ENCODE measurements around the gene SLC22A2.

The SLC22A2 gene

GRCh38 chr6:160274871-160275510, 16.4 kb upstream of the SLC22A2 start:
- DNase-seq (ENCODE audit: extremely low read depth in 1 of 2, low read depth in 1 of 2) = no peak

- no peak for DNase-seq (ENCODE audit: extremely low read depth in 1 of 2, low read depth in 1 of 2)
Measured at GRCh38 chr6:160273750-160274149, 15.1 kb upstream of the SLC22A2 start.

GRCh38 chr6:160273196-160273595, 14.6 kb upstream of the SLC22A2 start:
- DNase-seq (ENCODE audit: extremely low read depth in 1 of 2, low read depth in 1 of 2) = no peak

- no peak for DNase-seq (ENCODE audit: extremely low read depth in 1 of 2, low read depth in 1 of 2)
Measured at GRCh38 chr6:160272707-160273106, 14.1 kb upstream of the SLC22A2 start.

- DNase-seq (ENCODE audit: extremely low read depth in 1 of 2, low read depth in 1 of 2) = no peak
Measured at GRCh38 chr6:160270347-160270746, 11.7 kb upstream of the SLC22A2 start.

GRCh38 chr6:160269771-160270170, 11.2 kb upstream of the SLC22A2 start:
- no peak for DNase-seq (ENCODE audit: extremely low read depth in 1 of 2, low read depth in 1 of 2)

GRCh38 chr6:160269023-160269521, 10.5 kb upstream of the SLC22A2 start:
- DNase-seq (ENCODE audit: extremely low read depth in 1 of 2, low read depth in 1 of 2) = no peak

- no peak for DNase-seq (ENCODE audit: extremely low read depth in 1 of 2, low read depth in 1 of 2)
Measured at GRCh38 chr6:160267102-160267501, 8.5 kb upstream of the SLC22A2 start.

- DNase-seq (ENCODE audit: extremely low read depth in 1 of 2, low read depth in 1 of 2) = no peak
Measured at GRCh38 chr6:160265869-160266476, 7.4 kb upstream of the SLC22A2 start.

- DNase-seq (ENCODE audit: extremely low read depth in 1 of 2, low read depth in 1 of 2) = no peak
Measured at GRCh38 chr6:160264061-160264612, 5.5 kb upstream of the SLC22A2 start.

GRCh38 chr6:160263196-160263939, 4.7 kb upstream of the SLC22A2 start:
- no peak for DNase-seq (ENCODE audit: extremely low read depth in 1 of 2, low read depth in 1 of 2)

- no peak for DNase-seq (ENCODE audit: extremely low read depth in 1 of 2, low read depth in 1 of 2)
Measured at GRCh38 chr6:160261991-160262680, 3.5 kb upstream of the SLC22A2 start.

- no peak for DNase-seq (ENCODE audit: extremely low read depth in 1 of 2, low read depth in 1 of 2)
Measured at GRCh38 chr6:160260803-160261450, 2.3 kb upstream of the SLC22A2 start.

- DNase-seq (ENCODE audit: extremely low read depth in 1 of 2, low read depth in 1 of 2) = no peak
Measured at GRCh38 chr6:160260367-160260766, 1.7 kb upstream of the SLC22A2 start.

GRCh38 chr6:160259598-160259997, 977 bp upstream of the SLC22A2 start:
- no peak for DNase-seq (ENCODE audit: extremely low read depth in 1 of 2, low read depth in 1 of 2)

GRCh38 chr6:160259143-160259425, 463 bp upstream of the SLC22A2 start:
- DNase-seq (ENCODE audit: extremely low read depth in 1 of 2, low read depth in 1 of 2) = no peak

- DNase-seq (ENCODE audit: extremely low read depth in 1 of 2, low read depth in 1 of 2) = no peak
Measured at GRCh38 chr6:160256445-160256844, 2.2 kb downstream of the SLC22A2 start.

GRCh38 chr6:160254467-160255312, 3.9 kb downstream of the SLC22A2 start:
- no peak for DNase-seq (ENCODE audit: extremely low read depth in 1 of 2, low read depth in 1 of 2)

GRCh38 chr6:160253714-160254113, 4.9 kb downstream of the SLC22A2 start:
- DNase-seq (ENCODE audit: extremely low read depth in 1 of 2, low read depth in 1 of 2) = no peak

GRCh38 chr6:160253292-160253691, 5.3 kb downstream of the SLC22A2 start:
- DNase-seq (ENCODE audit: extremely low read depth in 1 of 2, low read depth in 1 of 2) = no peak

Measured in stimulated activated CD8-positive, alpha-beta memory T cell treated with anti-CD3 and anti-CD28 coated beads, Interleukin-7, amount 100 ng/mL, for 48 hours (primary cell).